ENCODE data around the gene BRI3. TPM values are rescaled to one million over a fixed set of nuclear protein-coding genes. Genes with fewer than 3 reads are reported as not detected.

The BRI3 gene
- polyA plus RNA-seq, 4 donors = 85.2 to 128 (median 90.1) TPM

DNA sequence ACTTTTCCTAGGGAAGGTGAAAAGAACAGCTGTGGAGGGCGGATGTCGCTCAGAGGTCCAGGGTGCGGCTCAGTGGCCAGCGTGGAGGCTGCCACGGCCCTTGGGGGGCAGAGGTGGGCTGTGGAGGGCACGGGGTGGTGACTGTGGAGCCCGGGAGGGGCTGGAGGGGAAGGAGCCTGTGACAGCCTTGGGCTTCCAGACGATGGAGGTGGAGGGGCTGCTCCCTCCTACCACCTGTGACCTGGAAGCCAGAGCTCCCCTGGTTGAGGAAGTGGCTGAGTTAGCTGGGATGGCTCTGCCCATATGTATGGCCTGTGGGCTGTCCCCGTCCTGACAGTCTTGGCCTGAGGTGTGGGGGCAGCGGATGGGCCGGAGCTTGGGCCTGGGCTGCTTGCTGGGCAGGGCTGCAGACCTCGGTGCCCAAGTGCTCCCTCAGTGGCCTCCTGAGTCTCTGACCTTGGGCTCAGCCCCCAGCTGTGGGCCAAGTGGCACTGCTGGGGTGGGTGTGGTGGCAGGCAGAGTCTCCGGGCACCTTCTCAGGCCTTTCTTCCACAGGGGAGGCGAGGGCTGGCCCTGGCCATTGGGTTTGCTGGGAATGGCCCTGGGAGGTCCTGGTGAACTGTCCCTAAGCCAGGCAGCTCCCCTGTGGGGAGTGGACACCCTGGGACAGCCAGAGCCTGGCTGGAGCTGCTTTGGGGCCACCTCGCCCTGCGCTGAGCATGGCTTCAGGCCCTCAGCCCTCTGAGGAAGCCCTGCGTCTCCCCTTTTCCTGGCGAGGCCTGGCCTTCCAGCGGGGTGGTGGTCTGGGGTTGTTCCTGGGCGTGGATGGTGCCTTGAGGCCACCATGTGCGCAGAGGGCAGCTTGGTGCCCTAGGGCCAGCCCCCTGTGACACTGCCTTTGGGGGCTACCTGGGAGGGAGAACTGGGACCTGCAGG lies 3.9 kb downstream of the BRI3 start:
- no peak for DNase-seq (ENCODE audit: low read depth in 4 of 4, low spot score in 2 of 4)

- no peak for DNase-seq (ENCODE audit: low read depth in 4 of 4, low spot score in 2 of 4)
Observed at GRCh38 chr7:98286093-98286539, 4.6 kb downstream of the BRI3 start.

DNA sequence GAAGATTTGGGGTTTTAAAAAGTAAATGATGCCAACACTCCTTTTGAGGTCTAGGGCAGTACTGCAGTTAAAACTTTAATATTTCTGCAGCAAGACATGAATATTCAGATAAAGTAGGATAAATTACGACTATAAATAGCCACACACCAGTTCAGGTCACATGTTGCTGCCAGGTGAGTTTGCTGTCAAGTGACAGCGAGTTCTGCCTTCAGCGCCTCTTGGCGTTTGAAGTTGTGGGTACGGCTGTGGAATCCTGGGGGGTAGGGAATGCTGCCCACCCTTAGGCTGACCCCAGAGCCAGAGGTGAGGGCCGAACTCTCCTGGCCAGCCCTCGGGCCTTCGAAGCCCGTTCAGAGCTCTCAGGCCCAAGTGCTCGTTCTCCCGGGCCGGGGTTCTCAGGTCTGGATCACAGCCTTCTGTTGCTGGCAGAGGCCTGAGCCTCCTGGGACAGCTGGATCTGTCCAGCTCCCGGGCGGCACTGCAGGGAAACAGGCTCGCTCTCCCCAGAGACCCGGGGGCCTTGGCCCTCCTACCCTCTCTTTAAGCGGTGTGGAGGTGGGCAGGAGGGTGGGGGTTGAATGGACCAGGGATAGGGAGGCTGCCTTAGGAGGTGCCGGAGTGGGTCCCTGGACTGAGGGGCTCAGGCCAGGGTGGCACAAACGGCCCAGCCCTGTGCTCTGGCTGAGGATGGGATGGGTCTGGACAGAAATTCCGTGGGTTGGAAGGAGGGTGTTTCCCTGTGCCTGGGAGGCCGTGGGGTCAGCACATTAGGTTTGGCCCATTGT lies 5.4 kb downstream of the BRI3 start:
- no peak for DNase-seq (ENCODE audit: low read depth in 4 of 4, low spot score in 2 of 4)

DNA sequence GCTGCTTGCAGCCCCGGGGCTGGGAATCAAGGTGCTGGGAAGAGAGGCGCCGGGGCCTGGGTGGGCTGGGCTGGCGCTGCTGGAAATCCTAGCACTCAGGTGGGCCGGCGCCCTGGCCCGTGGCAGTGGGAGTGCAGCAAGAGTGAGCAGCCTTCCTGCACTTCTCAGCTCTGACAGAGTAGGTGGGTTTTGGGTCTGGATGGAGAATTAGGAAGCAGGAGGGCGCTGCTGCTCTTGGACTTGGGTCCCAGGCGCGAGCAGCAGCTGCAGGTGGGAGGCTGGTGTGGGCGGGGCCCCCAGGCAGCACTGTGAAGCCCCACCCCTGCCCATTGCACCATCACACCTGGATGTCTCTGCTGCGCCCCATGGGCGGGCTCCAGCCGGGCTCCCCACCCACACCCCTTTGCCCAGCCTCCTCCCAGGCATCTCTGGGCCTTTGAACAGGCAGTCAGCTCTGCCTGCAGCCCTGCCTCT lies 6.0 kb downstream of the BRI3 start:
- DNase-seq (ENCODE audit: low read depth in 4 of 4, low spot score in 2 of 4) = no peak

GRCh38 chr7:98288064-98288823 lies 6.8 kb downstream of the BRI3 start:
- no peak for DNase-seq (ENCODE audit: low read depth in 4 of 4, low spot score in 2 of 4)

GRCh38 chr7:98289333-98289875 lies 7.9 kb downstream of the BRI3 start:
- no peak for DNase-seq (ENCODE audit: low read depth in 4 of 4, low spot score in 2 of 4)

DNA sequence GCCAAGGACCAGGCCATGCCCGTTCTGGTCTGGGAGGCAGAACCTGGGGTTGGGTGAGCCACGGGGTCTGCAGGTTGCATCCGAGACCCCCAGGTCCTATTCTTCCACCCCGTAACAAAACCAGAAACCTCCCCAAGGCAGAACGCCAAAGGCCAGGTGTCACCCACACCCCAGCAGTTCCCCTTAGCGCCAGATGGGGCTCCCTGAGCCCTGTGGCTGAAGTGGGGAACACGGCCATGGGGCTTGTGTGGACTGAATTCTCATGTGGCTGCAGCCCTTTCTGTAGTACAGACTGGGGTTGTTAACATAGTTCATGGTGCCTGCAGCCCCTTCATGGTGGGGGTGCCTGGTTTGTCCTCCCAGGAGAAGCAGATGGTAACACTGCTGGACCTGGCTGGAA lies 10.2 kb downstream of the BRI3 start:
- no peak for DNase-seq (ENCODE audit: low read depth in 4 of 4, low spot score in 2 of 4)

DNA sequence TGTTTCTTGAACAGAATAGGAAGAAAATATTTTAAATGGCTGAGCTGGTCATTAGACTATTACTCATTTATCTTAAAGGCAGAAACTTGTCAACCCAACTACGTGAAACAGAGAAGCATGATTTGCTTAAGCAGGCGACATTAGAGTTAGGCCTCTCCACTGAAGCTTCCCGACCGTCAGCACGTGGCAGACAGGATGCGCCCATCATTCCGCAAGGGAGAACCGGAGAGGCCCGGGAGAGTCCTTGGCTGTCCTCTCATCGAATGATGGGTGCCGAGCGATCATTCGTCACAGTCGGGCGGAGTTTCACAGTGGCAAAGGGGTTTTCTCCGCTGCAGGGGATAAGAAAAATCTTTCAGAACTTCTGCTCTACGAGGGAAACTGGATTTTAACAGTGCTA lies 11.8 kb downstream of the BRI3 start:
- DNase-seq (ENCODE audit: low read depth in 4 of 4, low spot score in 2 of 4) = no peak

GRCh38 chr7:98293746-98294145 lies 12.3 kb downstream of the BRI3 start:
- no peak for DNase-seq (ENCODE audit: low read depth in 4 of 4, low spot score in 2 of 4)

DNA sequence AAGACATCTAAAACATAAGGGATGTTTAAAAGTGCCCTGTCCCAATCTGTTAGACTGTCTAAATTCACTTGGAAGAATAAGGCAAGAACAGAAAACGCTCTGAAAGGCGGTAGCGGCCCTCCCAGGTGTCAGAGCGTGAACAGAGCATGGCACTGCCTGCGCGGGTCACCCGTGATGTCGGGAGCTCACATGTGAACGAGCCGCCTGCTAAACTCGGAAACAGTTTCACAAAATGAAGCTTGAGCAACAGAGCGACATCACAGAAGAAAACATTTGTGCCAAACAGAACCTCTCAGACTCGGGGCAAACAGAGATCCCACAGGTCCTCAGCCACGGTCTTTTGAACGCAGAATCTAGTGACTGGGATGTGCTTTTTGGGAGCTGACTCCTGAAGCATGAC lies 12.8 kb downstream of the BRI3 start:
- DNase-seq (ENCODE audit: low read depth in 4 of 4, low spot score in 2 of 4) = no peak

DNA sequence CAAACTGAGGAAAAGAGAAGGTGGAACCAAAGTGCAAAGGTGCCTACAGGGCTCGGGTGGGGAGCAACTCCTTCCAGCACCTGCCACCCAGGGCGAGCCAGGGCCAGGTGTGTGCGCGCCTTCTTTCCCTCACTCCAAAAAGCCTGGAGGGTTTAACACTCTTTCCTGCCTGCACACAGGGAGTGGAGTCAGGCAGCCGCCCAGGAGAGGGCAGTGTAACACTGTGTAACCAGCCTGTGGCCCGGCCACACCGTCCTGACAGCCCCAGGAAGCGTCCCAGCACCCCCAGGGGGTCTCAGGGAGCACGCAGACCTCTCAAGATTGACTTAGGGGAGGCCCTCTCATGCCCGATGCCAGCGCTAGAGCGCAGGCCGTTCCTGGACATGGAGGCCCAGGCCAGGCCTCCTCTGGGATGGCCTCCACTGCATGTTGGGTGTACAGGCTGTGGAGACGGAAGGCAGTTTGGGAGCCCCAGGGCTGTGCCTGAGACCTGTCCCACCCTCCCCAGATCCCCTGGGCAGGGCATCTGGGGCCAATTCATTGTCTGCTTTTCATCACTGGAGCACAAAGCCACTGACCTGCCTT lies 13.4 kb downstream of the BRI3 start:
- DNase-seq (ENCODE audit: low read depth in 4 of 4, low spot score in 2 of 4) = no peak

GRCh38 chr7:98295467-98296192 lies 14.1 kb downstream of the BRI3 start:
- no peak for DNase-seq (ENCODE audit: low read depth in 4 of 4, low spot score in 2 of 4)

GRCh38 chr7:98296833-98297232 lies 15.3 kb downstream of the BRI3 start:
- no peak for DNase-seq (ENCODE audit: low read depth in 4 of 4, low spot score in 2 of 4)

GRCh38 chr7:98297626-98298286 lies 16.3 kb downstream of the BRI3 start:
- no peak for DNase-seq (ENCODE audit: low read depth in 4 of 4, low spot score in 2 of 4)

GRCh38 chr7:98300595-98301372 lies 19.3 kb downstream of the BRI3 start:
- no peak for DNase-seq (ENCODE audit: low read depth in 4 of 4, low spot score in 2 of 4)

GRCh38 chr7:98301693-98302470 lies 20.4 kb downstream of the BRI3 start:
- DNase-seq (ENCODE audit: low read depth in 4 of 4, low spot score in 2 of 4) = no peak

DNA sequence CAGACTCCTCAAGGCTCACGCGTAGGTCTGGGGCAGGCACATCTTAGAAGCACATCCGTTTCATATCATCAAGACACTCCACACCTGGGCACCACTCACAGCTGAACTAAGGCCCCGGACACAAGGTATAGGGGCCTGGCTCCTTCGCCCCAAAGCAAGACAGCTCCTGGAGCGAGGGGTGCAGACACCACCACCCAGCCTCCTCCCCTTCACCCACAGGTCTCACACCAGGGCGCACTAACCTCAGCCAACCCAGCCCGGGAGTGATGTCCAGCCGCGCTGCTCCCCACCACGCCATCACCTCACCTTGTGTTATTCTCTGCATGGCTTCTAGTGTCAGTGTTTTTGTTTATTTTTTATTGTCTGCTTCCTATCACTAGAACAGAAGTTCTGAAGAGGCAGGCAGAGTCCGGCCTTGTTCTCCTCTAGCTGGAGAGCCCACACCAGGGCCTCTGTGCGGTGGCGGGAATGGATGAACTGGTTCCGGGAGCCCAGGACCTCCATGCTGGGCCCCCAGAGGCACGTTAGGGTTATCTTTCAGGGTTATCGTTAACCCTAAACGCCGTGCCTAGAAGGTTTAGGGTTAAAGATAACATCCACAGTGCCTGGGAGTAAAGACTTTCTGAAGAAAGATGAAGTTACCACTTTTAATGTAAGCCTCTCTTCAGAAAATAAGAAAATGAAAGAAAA lies 21.8 kb downstream of the BRI3 start:
- DNase-seq (ENCODE audit: low read depth in 4 of 4, low spot score in 2 of 4) = no peak
